ENCODE measurements around the gene TBR1. TPM values are rescaled to one million over a fixed set of nuclear protein-coding genes. Genes with fewer than 3 reads are reported as not detected.

Gene TBR1
- total RNA-seq, 1 experiment from 2014 or later: not detected

- no peaks in the 10 kb centered on the region for H3K27me3 ChIP-seq
- H3K4me3 ChIP-seq: no peak overlapping the region
- no peaks in the 10 kb centered on the region for H3K36me3 ChIP-seq
- H3K9me3 ChIP-seq: no peaks in the 10 kb centered on the region
- no peak for DNase-seq
Measured at GRCh38 chr2:161474920-161475319, 58.8 kb downstream of the TBR1 start.

Other genes with a start within 250 kb of the TBR1 start
- gene PSMD14, start 107.9 kb upstream of the TBR1 start, total RNA-seq (2014; rRNA removed; shearing (Covaris generic); ENCODE audit: low replicate concordance): 230 and 306 TPM in 2 replicates
- not detected in 2 replicates for gene SLC4A10, start 208.1 kb downstream of the TBR1 start, total RNA-seq (2014; rRNA removed; shearing (Covaris generic); ENCODE audit: low replicate concordance)

Measured in MG63 (cell line).